ENCODE results near the gene SANBR. TPM values are rescaled to one million over a fixed set of nuclear protein-coding genes. Genes with fewer than 3 reads are reported as not detected.

SANBR gene
- total RNA-seq (2022; extraction: Qiagen RNA extraction; ENCODE audit: low read depth), result 7.3 to 14.1 TPM (median 13.9 TPM) in 5 replicates

DNA sequence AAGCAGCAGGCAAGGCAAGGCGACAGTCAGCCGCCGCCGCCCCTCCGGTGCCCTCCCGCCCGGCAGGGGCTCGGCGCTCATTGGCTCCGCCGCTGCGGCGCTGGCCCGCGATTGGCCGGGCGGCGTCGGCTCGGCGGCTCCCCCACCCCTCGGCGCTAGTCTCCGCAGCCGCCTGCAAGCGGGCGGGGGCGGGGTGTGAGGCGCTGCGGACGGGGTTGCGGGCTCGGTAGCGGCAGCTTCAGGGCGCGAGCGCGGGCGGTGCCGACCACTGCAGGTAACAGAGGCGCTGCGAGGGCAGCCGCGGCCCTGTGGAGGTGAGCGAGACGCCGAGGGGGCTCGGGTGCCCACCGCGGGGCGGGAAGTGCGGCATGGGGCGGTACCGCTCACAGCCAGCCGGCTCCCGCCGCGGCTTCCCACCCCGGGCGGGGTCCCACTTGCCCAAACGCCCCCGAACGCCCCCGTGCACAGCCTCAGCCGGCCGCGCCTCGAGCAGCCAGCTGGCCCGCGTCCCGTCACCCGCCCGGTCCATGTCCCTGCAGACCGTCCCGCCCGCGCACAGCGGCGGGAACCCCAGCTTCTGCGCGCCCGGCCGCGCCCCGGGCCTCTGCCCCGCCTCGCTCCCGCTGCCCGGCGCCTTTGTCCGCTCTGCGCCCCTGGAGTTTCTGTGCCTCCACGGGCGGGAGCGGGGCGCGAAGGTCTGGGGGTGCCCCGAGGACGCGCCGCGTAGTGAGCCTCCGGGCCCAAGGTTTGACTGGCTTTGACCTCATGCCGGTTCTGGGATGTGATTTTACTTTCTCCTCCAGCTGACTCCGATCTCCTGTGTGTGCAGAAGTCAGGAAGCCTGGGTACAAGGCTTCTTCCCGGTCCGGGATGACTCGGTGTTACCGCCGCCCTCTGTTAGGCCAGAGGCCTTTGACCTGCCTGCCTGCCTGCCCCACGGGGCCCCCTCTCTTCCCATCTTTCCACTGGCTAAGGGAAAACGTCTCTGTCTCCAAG lies at the start of gene SANBR:
Gene SANBR (plus strand): TSS at position 158 of the 996 bp plus-strand sequence. CDS start 4,480 bp downstream, outside the sequence.

DNA sequence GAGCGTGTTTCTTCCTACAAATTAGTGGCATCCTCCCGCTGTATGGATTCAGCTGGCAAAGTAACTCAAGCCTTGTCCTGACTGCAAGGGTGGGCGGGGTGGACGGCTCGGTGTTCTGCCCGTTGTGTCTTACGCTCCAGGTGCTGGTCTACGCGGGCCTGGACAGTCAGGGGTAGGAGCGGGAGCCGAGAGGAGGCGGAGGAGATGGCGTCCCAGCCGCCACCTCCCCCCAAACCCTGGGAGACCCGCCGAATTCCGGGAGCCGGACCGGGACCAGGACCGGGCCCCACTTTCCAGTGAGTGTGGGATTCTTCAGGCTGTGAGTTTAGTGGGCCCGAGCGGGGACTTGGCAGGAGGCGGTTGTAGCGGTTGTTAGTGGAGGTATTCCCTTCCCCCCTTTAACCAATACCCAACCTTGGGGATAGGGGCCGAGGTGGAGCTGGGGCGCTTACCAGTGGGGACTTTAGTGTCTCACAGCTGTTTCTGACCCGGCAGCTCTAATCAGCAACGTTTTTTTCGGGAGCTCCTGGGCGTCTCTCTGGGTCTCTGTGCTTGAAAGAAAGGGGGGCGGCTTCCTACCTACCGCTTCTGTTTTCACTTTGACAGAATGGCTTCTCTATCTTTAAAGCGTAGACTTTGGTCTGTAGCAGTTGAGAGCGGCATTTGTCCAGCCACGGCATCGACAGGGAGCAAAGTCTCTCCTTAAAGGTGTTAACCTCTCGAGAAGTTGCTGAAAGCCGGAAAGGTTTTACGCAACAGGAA lies 47.9 kb upstream of the SANBR start, which contains the start of the genes PEX13 and PUS10:
Gene PEX13 (plus strand): TSS at position 165 of the 762 bp plus-strand sequence. CDS start 40 bp downstream, at position 205.
Gene PUS10 (minus strand): TSS at position 700 of the 762 bp plus-strand sequence. CDS start 6,365 bp downstream, outside the sequence.

Other genes with a start within 250 kb of the SANBR start
- 1.3 to 4.0 TPM (median 2.7 TPM) in 5 replicates for gene REL, start 184.3 kb upstream of the SANBR start, total RNA-seq (2022; extraction: Qiagen RNA extraction; ENCODE audit: low read depth)
- 13.0 to 19.4 TPM (median 16.5 TPM) in 5 replicates for gene PEX13, start 48.2 kb upstream of the SANBR start, total RNA-seq (2022; extraction: Qiagen RNA extraction; ENCODE audit: low read depth)
- gene PUS10, start 47.6 kb upstream of the SANBR start, total RNA-seq (2022; extraction: Qiagen RNA extraction; ENCODE audit: low read depth), result 2.1 to 3.2 TPM (median 2.8 TPM) in 5 replicates
- 15.3 to 20.4 TPM (median 17.4 TPM) in 5 replicates for gene C2orf74, start 96.3 kb downstream of the SANBR start, total RNA-seq (2022; extraction: Qiagen RNA extraction; ENCODE audit: low read depth)